Measurements from ENCODE around the gene NAB2.

DNA sequence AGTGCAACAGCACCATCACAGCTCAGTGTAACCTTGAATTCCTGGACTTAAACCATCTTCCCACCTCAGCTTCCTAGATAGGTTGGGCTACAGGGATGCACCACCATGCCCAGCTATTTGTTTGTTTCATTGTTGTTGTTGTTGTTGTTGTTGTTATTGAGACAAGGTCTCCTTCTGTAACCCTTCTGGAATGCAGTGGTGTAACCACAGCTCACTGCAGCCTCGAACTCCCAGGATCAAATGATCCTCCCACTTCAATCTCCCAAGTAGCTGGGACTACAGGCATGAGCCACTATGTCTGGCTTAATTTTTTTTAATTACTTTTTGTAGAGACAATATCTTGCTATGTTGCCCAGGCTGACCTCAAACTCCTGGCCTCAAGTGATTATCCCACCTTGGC, 9.1 kb upstream of the NAB2 start:
- TF ChIP-seq, protein P1, sequence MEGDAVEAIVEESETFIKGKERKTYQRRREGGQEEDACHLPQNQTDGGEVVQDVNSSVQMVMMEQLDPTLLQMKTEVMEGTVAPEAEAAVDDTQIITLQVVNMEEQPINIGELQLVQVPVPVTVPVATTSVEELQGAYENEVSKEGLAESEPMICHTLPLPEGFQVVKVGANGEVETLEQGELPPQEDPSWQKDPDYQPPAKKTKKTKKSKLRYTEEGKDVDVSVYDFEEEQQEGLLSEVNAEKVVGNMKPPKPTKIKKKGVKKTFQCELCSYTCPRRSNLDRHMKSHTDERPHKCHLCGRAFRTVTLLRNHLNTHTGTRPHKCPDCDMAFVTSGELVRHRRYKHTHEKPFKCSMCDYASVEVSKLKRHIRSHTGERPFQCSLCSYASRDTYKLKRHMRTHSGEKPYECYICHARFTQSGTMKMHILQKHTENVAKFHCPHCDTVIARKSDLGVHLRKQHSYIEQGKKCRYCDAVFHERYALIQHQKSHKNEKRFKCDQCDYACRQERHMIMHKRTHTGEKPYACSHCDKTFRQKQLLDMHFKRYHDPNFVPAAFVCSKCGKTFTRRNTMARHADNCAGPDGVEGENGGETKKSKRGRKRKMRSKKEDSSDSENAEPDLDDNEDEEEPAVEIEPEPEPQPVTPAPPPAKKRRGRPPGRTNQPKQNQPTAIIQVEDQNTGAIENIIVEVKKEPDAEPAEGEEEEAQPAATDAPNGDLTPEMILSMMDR (IDR thresholded peaks at IDR 0.05): no peak
- no peak for TF ChIP-seq POLR2A (IDR thresholded peaks at IDR 0.05)
